HepG2 (cell line): ENCODE measurements around the gene ZNF106. TPM values are rescaled to one million over a fixed set of nuclear protein-coding genes. Genes with fewer than 3 reads are reported as not detected.

Source experiments
- ARNTL ChIP-seq: sonication (generic); formaldehyde crosslinking; IDR thresholded peaks from 2 replicates; pipeline ENCODE4 v1.4.0; 2020; ENCODE audit warnings: mild to moderate bottlenecking, missing genetic modification reagents
- EED ChIP-seq: sonication (generic); formaldehyde crosslinking; IDR thresholded peaks from 2 replicates; pipeline ENCODE4 v1.5.0; 2020; ENCODE audit warnings: mild to moderate bottlenecking, missing genetic modification reagents
- HBP1 ChIP-seq: IDR thresholded peaks from 2 replicates; pipeline ENCODE4 v1.6.1; 2016; ENCODE audit warnings: low read depth, control low read depth
- HMGA1 ChIP-seq: sonication (generic); formaldehyde crosslinking; conservative IDR thresholded peaks from 2 replicates; pipeline ENCODE4 v1.4.0; 2020; ENCODE audit warnings: missing genetic modification reagents
- HNF4G ChIP-seq, 2 experiments: sonication (generic) in 1 of 2; formaldehyde crosslinking in 1 of 2; IDR thresholded peaks; 2 replicates each; pipeline versions ENCODE4 v1.4.0 to v1.6.1; 2011 to 2020; ENCODE audit warnings: borderline replicate concordance in 2 of 2, low read depth in 2 of 2, mild to moderate bottlenecking in 2 of 2, low read length in 1 of 2, missing genetic modification reagents in 1 of 2, moderate library complexity in 1 of 2
- HOXA9 ChIP-seq: sonication (generic); formaldehyde crosslinking; IDR thresholded peaks from 2 replicates; pipeline ENCODE4 v1.8.1; 2022; ENCODE audit warnings: missing genetic modification reagents, mild to moderate bottlenecking, moderate library complexity, borderline replicate concordance
- IKZF4 ChIP-seq: sonication (generic); formaldehyde crosslinking; IDR thresholded peaks from 2 replicates; pipeline ENCODE4 v1.5.1; 2020; ENCODE audit warnings: borderline replicate concordance, mild to moderate bottlenecking, low read depth, missing genetic modification reagents; ENCODE audit errors: not compliant biosample characterization
- IRF2 ChIP-seq: IDR thresholded peaks from 2 replicates; pipeline ENCODE4 v1.6.1; 2018; ENCODE audit warnings: missing genetic modification reagents, missing compliant biosample characterization
- JDP2 ChIP-seq: sonication (generic); formaldehyde crosslinking; IDR thresholded peaks from 2 replicates; pipeline ENCODE4 v1.8.1; 2022; ENCODE audit warnings: missing genetic modification reagents, borderline replicate concordance
- JUNB ChIP-seq: sonication (generic); formaldehyde crosslinking; IDR thresholded peaks from 2 replicates; pipeline ENCODE4 v1.8.0; 2022; ENCODE audit warnings: missing genetic modification reagents, mild to moderate bottlenecking, borderline replicate concordance
- KAT8 ChIP-seq: IDR thresholded peaks from 2 replicates; pipeline ENCODE4 v1.6.1; 2016; ENCODE audit warnings: missing genetic modification reagents, missing compliant biosample characterization
- NFKB2 ChIP-seq: sonication (generic); formaldehyde crosslinking; IDR thresholded peaks from 2 replicates; pipeline ENCODE4 v1.4.0; 2020; ENCODE audit warnings: missing genetic modification reagents, borderline replicate concordance
- POLR2AphosphoS5 ChIP-seq: IDR thresholded peaks from 2 replicates; pipeline ENCODE4 v1.6.1; 2012; ENCODE audit warnings: low read depth, low read length
- SRSF1 ChIP-seq: fragments of 200-400 bp; formaldehyde crosslinking; optimal IDR thresholded peaks from 2 replicates; pipeline ENCODE3; 2017; ENCODE audit warnings: mild to moderate bottlenecking, low read depth, low read length, moderate library complexity
- TAF1 ChIP-seq: sonication (generic); formaldehyde crosslinking; IDR thresholded peaks from 2 replicates; pipeline ENCODE4 v1.4.0; 2020; ENCODE audit warnings: missing genetic modification reagents
- ZBTB25 ChIP-seq: IDR thresholded peaks from 2 replicates; pipeline ENCODE4 v1.6.1; 2018; ENCODE audit warnings: missing genetic modification reagents
- ZFP36L1 ChIP-seq: sonication (generic); formaldehyde crosslinking; IDR thresholded peaks from 2 replicates; pipeline ENCODE4 v1.8.0; 2022; ENCODE audit warnings: mild to moderate bottlenecking, missing genetic modification reagents, moderate library complexity
- ZNF160 ChIP-seq: sonication (generic); formaldehyde crosslinking; IDR thresholded peaks from 2 replicates; pipeline ENCODE4 v1.8.0; 2022; ENCODE audit warnings: mild to moderate bottlenecking, inconsistent platforms, missing genetic modification reagents
- ZNF17 ChIP-seq: sonication (generic); formaldehyde crosslinking; IDR thresholded peaks from 2 replicates; pipeline ENCODE4 v1.5.0; 2020; ENCODE audit warnings: mild to moderate bottlenecking, missing genetic modification reagents
- ZNF205 ChIP-seq: IDR thresholded peaks from 2 replicates; pipeline ENCODE4 v1.6.1; 2018; ENCODE audit warnings: missing biosample characterization, missing genetic modification reagents
- ZNF276 ChIP-seq: sonication (generic); formaldehyde crosslinking; IDR thresholded peaks from 2 replicates; pipeline ENCODE4 v1.4.0; 2020; ENCODE audit warnings: mild to moderate bottlenecking, low read depth, missing genetic modification reagents
- ZNF317 ChIP-seq: sonication (generic); formaldehyde crosslinking; IDR thresholded peaks from 2 replicates; pipeline ENCODE4 v1.5.0; 2020; ENCODE audit warnings: mild to moderate bottlenecking, missing genetic modification reagents
- ZNF766 ChIP-seq: sonication (generic); formaldehyde crosslinking; IDR thresholded peaks from 2 replicates; pipeline ENCODE4 v1.5.0; 2020; ENCODE audit warnings: missing genetic modification reagents, borderline replicate concordance
- ZNF776 ChIP-seq: sonication (generic); formaldehyde crosslinking; IDR thresholded peaks from 2 replicates; pipeline ENCODE4 v1.4.0; 2020; ENCODE audit warnings: mild to moderate bottlenecking, missing genetic modification reagents
- ZSCAN25 ChIP-seq: sonication (generic); formaldehyde crosslinking; IDR thresholded peaks from 2 replicates; pipeline ENCODE4 v1.8.0; 2022; ENCODE audit warnings: mild to moderate bottlenecking, missing genetic modification reagents
- ZSCAN31 ChIP-seq: sonication (generic); formaldehyde crosslinking; IDR thresholded peaks from 2 replicates; pipeline ENCODE4 v1.5.0; 2020; ENCODE audit warnings: low read depth, mild to moderate bottlenecking, missing genetic modification reagents
- polyA plus RNA-seq, 8 experiments: library from polyadenylated mRNA; depleted of rRNA in 3 of 8; stranded (reverse) in 7 of 8; unstranded in 1 of 8; fragments of >200 nt; fragmentation: Illumina TruSeq in 4 of 8; extraction: Trizol in 4 of 8; gene quantifications; 2 replicates each; pipeline versions ENCODE4 v1.2.1 to v1.2.3, GENCODE V29; 2011 to 2016; ENCODE audit warnings: low read depth in 4 of 8, missing spikeins in 1 of 8, mixed read lengths in 1 of 8; ENCODE audit not compliant: insufficient read depth in 1 of 8
- total RNA-seq, 5 experiments: library from RNA; depleted of rRNA; stranded (reverse); fragments of >200 nt; fragmentation: Illumina TruSeq; extraction: Trizol; gene quantifications; 2 replicates each; pipeline ENCODE4 v1.2.3, GENCODE V29; 2016; ENCODE audit warnings: low read depth in 1 of 5

Gene ZNF106
- total and polyA plus RNA-seq, 2 of the 13 experiments (the other 11 are each of a cell fraction or from before 2014, with no cell fraction given), result 12.5 to 35.1 TPM

- TF ChIP-seq SRSF1, result peak; percentile 79
- TF ChIP-seq JDP2, result no peak
- TF ChIP-seq HBP1 (CRISPR knock-in tag), result no peak
- peak; percentile 43; the same call in 1 of the 2 replicates for TF ChIP-seq ZNF317 (CRISPR knock-in tag)
- no peak for TF ChIP-seq ZNF276 (CRISPR knock-in tag)
- peak; percentile 88 for TF ChIP-seq POLR2AphosphoS5
- TF ChIP-seq ZBTB25 (CRISPR knock-in tag), result peak; percentile 59; the same call in 1 of the 2 replicates
- TF ChIP-seq ZFP36L1 (CRISPR knock-in tag), result 0 out of 2 replicates have a peak, but pooled peaks have one; percentile 20
- TF ChIP-seq HOXA9 (CRISPR knock-in tag), result no peak
- TF ChIP-seq HMGA1, result no peak
- peak; percentile 74 for TF ChIP-seq ZSCAN25
- TF ChIP-seq ZNF766, result peak; percentile 79; the same call in 1 of the 2 replicates
- TF ChIP-seq ZNF17 (CRISPR knock-in tag), result no peak
- TF ChIP-seq TAF1 (CRISPR knock-in tag), result peak; percentile 91
- peak; percentile 60; the same call in 1 of the 2 replicates for TF ChIP-seq ZNF205 (CRISPR knock-in tag)
- TF ChIP-seq NFKB2 (CRISPR knock-in tag), result peak; percentile 71; the same call in 1 of the 2 replicates
- TF ChIP-seq ZSCAN31 (CRISPR knock-in tag), result peak; percentile 90
- TF ChIP-seq IRF2, result peak; percentile 78
- TF ChIP-seq EED (CRISPR knock-in tag), result 0 out of 2 replicates have a peak, but pooled peaks have one; percentile 29
- 0 out of 2 replicates have a peak, but pooled peaks have one; percentile 8 for TF ChIP-seq ARNTL (CRISPR knock-in tag)
- TF ChIP-seq HNF4G (IDR thresholded peaks at IDR 0.05; ENCODE audit: borderline replicate concordance, low read depth, low read length), result no peak
- peak; percentile 41; the same call in 1 of the 2 replicates for TF ChIP-seq HNF4G (CRISPR knock-in tag; IDR thresholded peaks at IDR 0.05; ENCODE audit: borderline replicate concordance, low read depth)
- TF ChIP-seq ZNF160 (CRISPR knock-in tag), result peak; percentile 83; the same call in 1 of the 2 replicates
- TF ChIP-seq IKZF4 (CRISPR knock-in tag), result peak; percentile 61
- peak; percentile 98 for TF ChIP-seq KAT8 (CRISPR knock-in tag)
- peak; percentile 26; the same call in 1 of the 2 replicates for TF ChIP-seq ZNF776
- no peak for TF ChIP-seq JUNB (CRISPR knock-in tag)
Measured at GRCh38 chr15:42490671-42491538, at the start of gene ZNF106 (continued).
